GM15510 (cell line): ENCODE results near the gene RRP9.

Experiments
- POLR2A ChIP-seq: IDR thresholded peaks from 3 replicates; pipeline ENCODE4 v1.6.1; 2011; ENCODE audit warnings: borderline replicate concordance; ENCODE audit not compliant: insufficient read length; ENCODE audit errors: extremely low read depth

Gene RRP9

GRCh38 chr3:51940648-51941462, 849 bp downstream of the RRP9 start:
- no peak for TF ChIP-seq POLR2A

GRCh38 chr3:51938780-51939425, 2.8 kb downstream of the RRP9 start:
- no peak for TF ChIP-seq POLR2A

- TF ChIP-seq POLR2A, result no peak
Observed at GRCh38 chr3:51937611-51938450, 3.9 kb downstream of the RRP9 start.

GRCh38 chr3:51937014-51937413, 4.7 kb downstream of the RRP9 start:
- TF ChIP-seq POLR2A, result no peak

GRCh38 chr3:51935886-51936755, 5.6 kb downstream of the RRP9 start:
- no peak for TF ChIP-seq POLR2A

- no peak for TF ChIP-seq POLR2A
Observed at GRCh38 chr3:51934991-51935885, 6.5 kb downstream of the RRP9 start.

- no peak for TF ChIP-seq POLR2A
Observed at GRCh38 chr3:51934139-51934850, 7.4 kb downstream of the RRP9 start.

- TF ChIP-seq POLR2A, result no peak
Observed at GRCh38 chr3:51933471-51934138, 8.1 kb downstream of the RRP9 start.

- no peak for TF ChIP-seq POLR2A
Observed at GRCh38 chr3:51932471-51933370, 9.0 kb downstream of the RRP9 start.

GRCh38 chr3:51931756-51932155, 9.9 kb downstream of the RRP9 start:
- no peak for TF ChIP-seq POLR2A

- no peak for TF ChIP-seq POLR2A
Observed at GRCh38 chr3:51930439-51930838, 11.3 kb downstream of the RRP9 start.
